ENCODE data around the gene FGF5.
"Not testable (repeated sequence)": the region's sequence is repeated elsewhere in the genome, so short reads cannot be mapped to it uniquely, and the experiment has no call there.

The FGF5 gene

GRCh38 chr4:80311130-80311529, 44.7 kb downstream of the FGF5 start:
- H3K4me3 Mint-ChIP-seq: no peak overlapping the region
- no peak overlapping the region for H3K27ac Mint-ChIP-seq
- TF ChIP-seq CTCF (IDR thresholded peaks at IDR 0.05): no peak
- no peaks in the 10 kb centered on the region for H3K36me3 Mint-ChIP-seq (ENCODE audit: low read depth)
- H3K9me3 Mint-ChIP-seq: no peaks in the 10 kb centered on the region
- DNase-seq: no peak
- H3K27me3 Mint-ChIP-seq (ENCODE audit: low read depth, poor library complexity): peaks cover 33% of the 10 kb centered on the region
- H3K4me1 Mint-ChIP-seq: no peaks in the 10 kb centered on the region

- Mint-ChIP-seq H3K27me3 (ENCODE audit: low read depth, poor library complexity) (peaks cover 40% of the 10 kb centered on the region), H3K4me1 (no peaks in the 10 kb centered on the region), H3K36me3 (ENCODE audit: low read depth) (no peaks in the 10 kb centered on the region), H3K4me3 (no peak overlapping the region), H3K9me3 (no peaks in the 10 kb centered on the region), H3K27ac (no peak overlapping the region)
- TF ChIP-seq CTCF (IDR thresholded peaks at IDR 0.05): no peak
- DNase-seq: no peak
Measured at GRCh38 chr4:80312124-80312523, 45.7 kb downstream of the FGF5 start.

- DNase-seq: no peak
- H3K4me3 Mint-ChIP-seq: no peak overlapping the region
- H3K9me3 Mint-ChIP-seq: no peaks in the 10 kb centered on the region
- no peak for TF ChIP-seq CTCF (IDR thresholded peaks at IDR 0.05)
- no peak overlapping the region for H3K27ac Mint-ChIP-seq
- peaks cover 44% of the 10 kb centered on the region for H3K27me3 Mint-ChIP-seq (ENCODE audit: low read depth, poor library complexity)
- H3K4me1 Mint-ChIP-seq: no peaks in the 10 kb centered on the region
- H3K36me3 Mint-ChIP-seq (ENCODE audit: low read depth): no peaks in the 10 kb centered on the region
Measured at GRCh38 chr4:80313627-80314026, 47.2 kb downstream of the FGF5 start.

GRCh38 chr4:80315848-80316247, 49.4 kb downstream of the FGF5 start:
- DNase-seq; H3K9me3 Mint-ChIP-seq; H3K27ac Mint-ChIP-seq; H3K4me1 Mint-ChIP-seq; H3K36me3 Mint-ChIP-seq (ENCODE audit: low read depth); H3K4me3 Mint-ChIP-seq: not testable (repeated sequence)
- peaks cover 54% of the 10 kb centered on the region for H3K27me3 Mint-ChIP-seq (ENCODE audit: low read depth, poor library complexity)

- H3K9me3 Mint-ChIP-seq: no peaks in the 10 kb centered on the region
- no peak overlapping the region for H3K4me3 Mint-ChIP-seq
- H3K27ac Mint-ChIP-seq: no peak overlapping the region
- no peak for DNase-seq
- no peaks in the 10 kb centered on the region for H3K36me3 Mint-ChIP-seq (ENCODE audit: low read depth)
- peaks cover 61% of the 10 kb centered on the region for H3K27me3 Mint-ChIP-seq (ENCODE audit: low read depth, poor library complexity)
- H3K4me1 Mint-ChIP-seq: no peaks in the 10 kb centered on the region
- no peak for TF ChIP-seq CTCF (IDR thresholded peaks at IDR 0.05)
Measured at GRCh38 chr4:80321341-80321740, 54.9 kb downstream of the FGF5 start.

GRCh38 chr4:80321776-80322175, 55.3 kb downstream of the FGF5 start:
- TF ChIP-seq CTCF (IDR thresholded peaks at IDR 0.05): no peak
- Mint-ChIP-seq H3K27me3 (ENCODE audit: low read depth, poor library complexity) (peaks cover 57% of the 10 kb centered on the region), H3K27ac (no peak overlapping the region), H3K4me3 (no peak overlapping the region), H3K36me3 (ENCODE audit: low read depth) (no peaks in the 10 kb centered on the region), H3K4me1 (no peaks in the 10 kb centered on the region), H3K9me3 (no peaks in the 10 kb centered on the region)
- no peak for DNase-seq
